DND-41 (cell line): ENCODE data around the gene ADAMTSL3.

ENCODE experiments used
- ATAC-seq: fragments of 200-7000 bp; cut with Tn5 transposase; 3 replicates; pipeline ENCODE4 v1.9.1; 2021; ENCODE audit warnings: low read depth; ENCODE audit not compliant: insufficient read depth
- DNase-seq: peaks from one replicate; pipeline ENCODE4 v3.0.0-alpha.2; 2020
- H2AFZ ChIP-seq: 2 replicates; pipeline ENCODE4 v1.6.0; 2012; ENCODE audit warnings: low read depth, low read length
- H3K27ac ChIP-seq: 2 replicates; pipeline ENCODE4 v1.5.1; 2012; ENCODE audit warnings: low read length, inconsistent platforms
- H3K27me3 ChIP-seq: fragments of 200-600 bp; sonication (generic); 2 replicates; pipeline ENCODE4 v1.6.0; 2012; ENCODE audit warnings: low read length, mild to moderate bottlenecking, inconsistent platforms; ENCODE audit not compliant: insufficient read depth, poor library complexity
- H3K36me3 ChIP-seq: 2 replicates; pipeline ENCODE4 v1.5.1; 2012; ENCODE audit warnings: low read length, inconsistent platforms; ENCODE audit not compliant: insufficient read depth
- H3K4me1 ChIP-seq: 2 replicates; pipeline ENCODE4 v1.5.1; 2012; ENCODE audit warnings: mild to moderate bottlenecking, low read length; ENCODE audit not compliant: insufficient read depth
- H3K4me2 ChIP-seq: 2 replicates; pipeline ENCODE4 v1.6.0; 2012; ENCODE audit warnings: mild to moderate bottlenecking, moderate library complexity, low read length, inconsistent platforms; ENCODE audit not compliant: insufficient read depth
- H3K4me3 ChIP-seq, 2 experiments: fragments of 200-600 bp in 1 of 2; shearing (Covaris generic) in 1 of 2; 2 replicates each; pipeline ENCODE4 v1.5.1; 2012 to 2016; ENCODE audit warnings: inconsistent platforms in 2 of 2, low read length in 2 of 2, mild to moderate bottlenecking in 2 of 2, low read depth in 1 of 2, moderate library complexity in 1 of 2
- H3K79me2 ChIP-seq: 2 replicates; pipeline ENCODE4 v1.6.0; 2012; ENCODE audit warnings: low read length, inconsistent platforms; ENCODE audit not compliant: insufficient read depth
- H3K9ac ChIP-seq: 2 replicates; pipeline ENCODE4 v1.6.0; 2012; ENCODE audit warnings: low read depth, mild to moderate bottlenecking, inconsistent platforms, low read length, moderate library complexity
- H3K9me3 ChIP-seq: 2 replicates; pipeline ENCODE4 v1.5.1; 2012; ENCODE audit warnings: low read length, moderate library complexity, mild to moderate bottlenecking, inconsistent platforms; ENCODE audit not compliant: insufficient read depth, severe bottlenecking
- H4K20me1 ChIP-seq: 2 replicates; pipeline ENCODE4 v1.6.0; 2012; ENCODE audit warnings: low read length; ENCODE audit not compliant: insufficient read depth
- EZH2 ChIP-seq: IDR thresholded peaks from 3 replicates; pipeline ENCODE4 v1.6.1; 2012; ENCODE audit warnings: borderline replicate concordance, low read depth, mild to moderate bottlenecking, moderate library complexity, low read length, inconsistent platforms; ENCODE audit not compliant: severe bottlenecking
- TF ChIP-seq, protein P1 (sequence below): IDR thresholded peaks from 2 replicates; pipeline ENCODE4 v1.5.1; 2012; ENCODE audit warnings: borderline replicate concordance, low read length, moderate library complexity, mild to moderate bottlenecking; ENCODE audit not compliant: poor library complexity, severe bottlenecking; ENCODE audit errors: extremely low read depth

ADAMTSL3 gene

GRCh38 chr15:83644439-83644838 lies 9.5 kb upstream of the ADAMTSL3 start:
- ATAC-seq = no peak
- Histone ChIP-seq H3K4me1 (no peaks in the 10 kb centered on the region), H3K79me2 (no peaks in the 10 kb centered on the region), H3K27me3 (no peaks in the 10 kb centered on the region), H4K20me1 (no peaks in the 10 kb centered on the region), H3K4me3 (no peak overlapping the region), H3K4me2 (no peak overlapping the region), H2AFZ (no peak overlapping the region), H3K27ac (no peak overlapping the region), H3K9me3 (no peaks in the 10 kb centered on the region), H3K36me3 (no peaks in the 10 kb centered on the region), H3K9ac (no peak overlapping the region)
- no peak for DNase-seq
- TF ChIP-seq, protein P1, sequence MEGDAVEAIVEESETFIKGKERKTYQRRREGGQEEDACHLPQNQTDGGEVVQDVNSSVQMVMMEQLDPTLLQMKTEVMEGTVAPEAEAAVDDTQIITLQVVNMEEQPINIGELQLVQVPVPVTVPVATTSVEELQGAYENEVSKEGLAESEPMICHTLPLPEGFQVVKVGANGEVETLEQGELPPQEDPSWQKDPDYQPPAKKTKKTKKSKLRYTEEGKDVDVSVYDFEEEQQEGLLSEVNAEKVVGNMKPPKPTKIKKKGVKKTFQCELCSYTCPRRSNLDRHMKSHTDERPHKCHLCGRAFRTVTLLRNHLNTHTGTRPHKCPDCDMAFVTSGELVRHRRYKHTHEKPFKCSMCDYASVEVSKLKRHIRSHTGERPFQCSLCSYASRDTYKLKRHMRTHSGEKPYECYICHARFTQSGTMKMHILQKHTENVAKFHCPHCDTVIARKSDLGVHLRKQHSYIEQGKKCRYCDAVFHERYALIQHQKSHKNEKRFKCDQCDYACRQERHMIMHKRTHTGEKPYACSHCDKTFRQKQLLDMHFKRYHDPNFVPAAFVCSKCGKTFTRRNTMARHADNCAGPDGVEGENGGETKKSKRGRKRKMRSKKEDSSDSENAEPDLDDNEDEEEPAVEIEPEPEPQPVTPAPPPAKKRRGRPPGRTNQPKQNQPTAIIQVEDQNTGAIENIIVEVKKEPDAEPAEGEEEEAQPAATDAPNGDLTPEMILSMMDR = no peak
- no peak for TF ChIP-seq EZH2

- Histone ChIP-seq H3K27ac (no peak overlapping the region), H3K9me3 (no peaks in the 10 kb centered on the region), H3K4me1 (no peaks in the 10 kb centered on the region), H3K79me2 (no peaks in the 10 kb centered on the region), H3K36me3 (no peaks in the 10 kb centered on the region), H3K9ac (no peak overlapping the region), H2AFZ (no peak overlapping the region), H3K4me2 (no peak overlapping the region), H3K27me3 (no peaks in the 10 kb centered on the region), H4K20me1 (no peaks in the 10 kb centered on the region), H3K4me3 (no peak overlapping the region)
- TF ChIP-seq, protein P1 = no peak
- no peak for TF ChIP-seq EZH2
- no peak for ATAC-seq
- no peak for DNase-seq
Observed at GRCh38 chr15:83650831-83651230, 3.1 kb upstream of the ADAMTSL3 start.

DNA sequence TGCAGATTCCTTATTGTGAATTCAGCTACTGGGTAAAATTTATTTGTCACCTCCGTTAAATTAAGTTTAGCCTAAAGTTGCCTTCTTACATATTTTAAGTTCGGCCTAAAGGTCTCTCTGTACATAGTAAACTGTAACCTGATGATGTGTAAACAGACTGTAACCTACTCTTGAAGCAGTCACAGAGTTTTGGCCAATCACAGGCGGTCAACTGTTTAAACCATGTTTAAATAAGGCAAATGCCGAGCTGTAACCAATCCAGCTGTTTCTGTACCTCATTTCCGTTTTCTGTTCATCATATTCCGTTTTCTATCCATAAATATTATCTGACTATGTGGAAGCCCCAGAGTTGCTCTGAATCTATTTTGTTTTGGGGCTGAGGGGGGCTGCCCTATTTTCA lies 2.4 kb upstream of the ADAMTSL3 start:
- Histone ChIP-seq H3K27me3 (no peaks in the 10 kb centered on the region), H3K4me3 (no peak overlapping the region), H2AFZ (no peak overlapping the region), H3K36me3 (no peaks in the 10 kb centered on the region), H3K4me1 (no peaks in the 10 kb centered on the region), H3K27ac (no peak overlapping the region), H4K20me1 (no peaks in the 10 kb centered on the region), H3K79me2 (no peaks in the 10 kb centered on the region), H3K4me2 (no peak overlapping the region), H3K9ac (no peak overlapping the region), H3K9me3 (no peaks in the 10 kb centered on the region)
- no peak for ATAC-seq
- no peak for DNase-seq
- no peak for TF ChIP-seq EZH2
- TF ChIP-seq, protein P1 = no peak
